Measurements from ENCODE around the gene CCDC186. TPM values are rescaled to one million over a fixed set of nuclear protein-coding genes. Genes with fewer than 3 reads are reported as not detected.

Gene CCDC186
- total RNA-seq, 4 donors from 2014 or later, result 39.0 to 87.8 (median 50.9) TPM

DNA sequence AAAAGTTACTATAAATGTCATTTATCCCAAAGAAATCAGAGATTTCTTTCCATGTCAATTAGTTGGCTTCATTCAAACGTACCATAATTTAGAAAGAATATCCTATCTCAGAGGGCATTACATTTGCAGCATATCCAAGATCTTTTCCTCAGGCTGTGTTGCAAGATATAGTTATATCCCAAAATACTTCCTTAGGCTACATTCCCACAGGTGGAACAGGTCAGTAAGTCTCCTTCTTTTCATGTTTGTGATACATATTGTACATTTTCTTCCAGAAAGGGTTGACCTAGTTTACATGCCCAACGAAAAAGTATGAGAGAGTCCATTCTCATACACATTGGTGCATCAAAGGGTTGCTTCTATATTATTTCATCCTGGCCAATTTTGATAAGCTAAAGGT lies 38.1 kb upstream of the CCDC186 start:
- H3K27ac ChIP-seq, result no peak overlapping the region
- no peaks in the 10 kb centered on the region for H3K4me1 ChIP-seq
- no peaks in the 10 kb centered on the region for H3K27me3 ChIP-seq
- 81% methylated on average over 2 of the region's 2 CpGs for WGBS
- H3K9me3 ChIP-seq, result no peaks in the 10 kb centered on the region
- TF ChIP-seq, protein P1, sequence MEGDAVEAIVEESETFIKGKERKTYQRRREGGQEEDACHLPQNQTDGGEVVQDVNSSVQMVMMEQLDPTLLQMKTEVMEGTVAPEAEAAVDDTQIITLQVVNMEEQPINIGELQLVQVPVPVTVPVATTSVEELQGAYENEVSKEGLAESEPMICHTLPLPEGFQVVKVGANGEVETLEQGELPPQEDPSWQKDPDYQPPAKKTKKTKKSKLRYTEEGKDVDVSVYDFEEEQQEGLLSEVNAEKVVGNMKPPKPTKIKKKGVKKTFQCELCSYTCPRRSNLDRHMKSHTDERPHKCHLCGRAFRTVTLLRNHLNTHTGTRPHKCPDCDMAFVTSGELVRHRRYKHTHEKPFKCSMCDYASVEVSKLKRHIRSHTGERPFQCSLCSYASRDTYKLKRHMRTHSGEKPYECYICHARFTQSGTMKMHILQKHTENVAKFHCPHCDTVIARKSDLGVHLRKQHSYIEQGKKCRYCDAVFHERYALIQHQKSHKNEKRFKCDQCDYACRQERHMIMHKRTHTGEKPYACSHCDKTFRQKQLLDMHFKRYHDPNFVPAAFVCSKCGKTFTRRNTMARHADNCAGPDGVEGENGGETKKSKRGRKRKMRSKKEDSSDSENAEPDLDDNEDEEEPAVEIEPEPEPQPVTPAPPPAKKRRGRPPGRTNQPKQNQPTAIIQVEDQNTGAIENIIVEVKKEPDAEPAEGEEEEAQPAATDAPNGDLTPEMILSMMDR (IDR thresholded peaks at IDR 0.05), result no peak
- TF ChIP-seq POLR2A (IDR thresholded peaks at IDR 0.05) (no peak), POLR2AphosphoS5 (IDR thresholded peaks at IDR 0.05) (no peak), EP300 (IDR thresholded peaks at IDR 0.05) (no peak)
- no peaks in the 10 kb centered on the region for H3K36me3 ChIP-seq
- no peak overlapping the region for H3K4me3 ChIP-seq
- no peak for DNase-seq (ENCODE audit: low spot score in 2 of 2)

DNA sequence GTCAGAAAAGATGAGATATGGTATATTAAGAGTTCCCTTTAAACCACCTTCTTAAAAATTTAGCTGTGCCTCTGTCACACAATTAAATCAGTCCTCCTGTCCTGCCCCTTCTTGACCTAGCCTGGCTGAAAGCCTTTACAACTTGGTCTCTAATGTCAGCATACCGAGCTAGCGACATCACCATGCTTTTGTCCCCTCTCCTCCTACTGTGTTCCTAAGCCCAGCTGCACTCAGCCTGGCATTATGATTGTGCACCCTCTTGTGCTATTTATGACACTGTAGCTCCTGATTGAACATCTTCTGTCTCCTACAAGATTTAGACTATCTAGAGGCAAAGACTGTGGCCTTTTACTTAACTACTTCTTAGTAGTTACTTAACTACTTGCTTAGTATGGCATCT lies 34.3 kb upstream of the CCDC186 start:
- TF ChIP-seq EP300 (IDR thresholded peaks at IDR 0.05) (no peak), POLR2A (IDR thresholded peaks at IDR 0.05) (no peak)
- WGBS, result 97% methylated on average over 2 of the region's 2 CpGs
- H3K36me3 ChIP-seq, result no peaks in the 10 kb centered on the region
- no peak overlapping the region for H3K27ac ChIP-seq
- no peaks in the 10 kb centered on the region for H3K27me3 ChIP-seq
- H3K9me3 ChIP-seq, result no peaks in the 10 kb centered on the region
- no peak overlapping the region for H3K4me3 ChIP-seq
- no peaks in the 10 kb centered on the region for H3K4me1 ChIP-seq
- no peak for DNase-seq (ENCODE audit: low spot score in 2 of 2)

GRCh38 chr10:114207349-114207748 lies 33.3 kb upstream of the CCDC186 start:
- H3K4me1 ChIP-seq, result no peaks in the 10 kb centered on the region
- H3K36me3 ChIP-seq, result no peaks in the 10 kb centered on the region
- no peaks in the 10 kb centered on the region for H3K9me3 ChIP-seq
- H3K4me3 ChIP-seq, result no peak overlapping the region
- DNase-seq (ENCODE audit: low spot score in 2 of 2), result no peak
- no peak overlapping the region for H3K27ac ChIP-seq
- no peaks in the 10 kb centered on the region for H3K27me3 ChIP-seq
- TF ChIP-seq POLR2AphosphoS5 (IDR thresholded peaks at IDR 0.05) (no peak), POLR2A (IDR thresholded peaks at IDR 0.05) (no peak), EP300 (IDR thresholded peaks at IDR 0.05) (no peak)
- TF ChIP-seq, protein P1 (IDR thresholded peaks at IDR 0.05), result no peak
- whole genome bisulfite sequencing, result 87% methylated on average over 1 of the region's 1 CpG

- Histone ChIP-seq H3K27me3 (no peaks in the 10 kb centered on the region), H3K9me3 (no peaks in the 10 kb centered on the region), H3K27ac (no peak overlapping the region), H3K4me3 (no peak overlapping the region), H3K36me3 (no peaks in the 10 kb centered on the region), H3K4me1 (no peaks in the 10 kb centered on the region)
- no peak for TF ChIP-seq EP300 (IDR thresholded peaks at IDR 0.05)
- 87% methylated on average over 2 of the region's 2 CpGs for whole genome bisulfite sequencing
- DNase-seq (ENCODE audit: low spot score in 2 of 2), result no peak
Measured at GRCh38 chr10:114206902-114207301, 32.9 kb upstream of the CCDC186 start.

DNA sequence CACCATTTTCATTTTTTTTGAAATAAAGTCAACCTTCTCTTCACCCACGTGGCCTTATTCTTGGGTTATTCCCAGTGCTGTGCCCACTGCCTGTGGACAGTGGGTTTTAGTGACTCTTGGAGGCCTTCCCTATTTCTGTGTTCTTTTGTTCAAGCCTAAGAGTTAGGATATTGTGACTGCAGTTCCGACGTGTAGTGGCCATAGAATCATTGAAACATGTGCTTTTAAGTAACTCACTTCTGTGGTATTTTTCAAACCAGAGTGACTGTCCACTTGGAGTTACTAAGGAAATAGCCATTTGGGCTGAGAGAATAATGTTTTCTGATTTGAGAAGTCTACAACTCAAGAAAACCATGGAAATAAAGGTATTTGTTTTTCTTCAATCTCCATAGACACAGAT lies 28.8 kb upstream of the CCDC186 start:
- WGBS, result 91% methylated on average over 3 of the region's 3 CpGs
- no peak for DNase-seq (ENCODE audit: low spot score in 2 of 2)
- H3K4me1 ChIP-seq, result no peaks in the 10 kb centered on the region
- TF ChIP-seq, protein P1 (IDR thresholded peaks at IDR 0.05), result no peak
- TF ChIP-seq POLR2AphosphoS5 (IDR thresholded peaks at IDR 0.05), result no peak
- no peak for TF ChIP-seq EP300 (IDR thresholded peaks at IDR 0.05)
- no peak for TF ChIP-seq POLR2A (IDR thresholded peaks at IDR 0.05)
- no peaks in the 10 kb centered on the region for H3K9me3 ChIP-seq
- no peaks in the 10 kb centered on the region for H3K27me3 ChIP-seq
- no peak overlapping the region for H3K4me3 ChIP-seq
- H3K36me3 ChIP-seq, result no peaks in the 10 kb centered on the region
- H3K27ac ChIP-seq, result no peak overlapping the region

- H3K4me3 ChIP-seq, result no peak overlapping the region
- TF ChIP-seq POLR2A (IDR thresholded peaks at IDR 0.05), result no peak
- H3K36me3 ChIP-seq, result no peaks in the 10 kb centered on the region
- no peaks in the 10 kb centered on the region for H3K27me3 ChIP-seq
- WGBS, result 84% methylated on average over 4 of the region's 4 CpGs
- no peaks in the 10 kb centered on the region for H3K9me3 ChIP-seq
- no peaks in the 10 kb centered on the region for H3K4me1 ChIP-seq
- DNase-seq (ENCODE audit: low spot score in 2 of 2), result no peak
- no peak overlapping the region for H3K27ac ChIP-seq
Measured at GRCh38 chr10:114199239-114199638, 25.2 kb upstream of the CCDC186 start.

DNA sequence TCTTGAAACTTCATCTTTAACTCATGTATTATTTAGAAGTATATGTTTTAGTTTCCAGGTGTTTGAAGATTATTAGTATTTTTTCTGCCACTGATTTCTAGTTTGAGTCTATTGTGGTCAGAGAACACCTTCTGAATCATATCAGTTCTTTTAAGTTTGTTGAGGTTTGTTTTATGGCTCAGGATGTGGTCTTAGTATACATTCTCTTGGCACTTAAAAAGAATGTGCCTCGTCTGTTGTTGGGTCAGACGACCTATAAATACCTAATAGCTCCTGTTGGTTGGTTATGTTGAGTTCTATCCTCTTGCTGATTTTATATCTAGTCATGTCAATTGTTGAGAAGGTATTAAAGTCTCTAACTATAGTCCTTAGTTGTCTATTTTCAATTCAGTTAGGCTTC lies 21.1 kb upstream of the CCDC186 start:
- Histone ChIP-seq H3K4me1 (no peaks in the 10 kb centered on the region), H3K4me3 (no peak overlapping the region), H3K27me3 (no peaks in the 10 kb centered on the region), H3K36me3 (no peaks in the 10 kb centered on the region), H3K27ac (no peak overlapping the region), H3K9me3 (no peaks in the 10 kb centered on the region)
- WGBS, result 74% methylated on average over 2 of the region's 2 CpGs
- TF ChIP-seq EP300 (IDR thresholded peaks at IDR 0.05), result no peak
- TF ChIP-seq, protein P1 (IDR thresholded peaks at IDR 0.05), result no peak
- TF ChIP-seq POLR2A (IDR thresholded peaks at IDR 0.05), result no peak
- TF ChIP-seq POLR2AphosphoS5 (IDR thresholded peaks at IDR 0.05), result no peak
- no peak for DNase-seq (ENCODE audit: low spot score in 2 of 2)
